SK-N-MC (cell line): Measurements from ENCODE around the gene HPSE.

ENCODE experiments used
- DNase-seq: peaks from one replicate; pipeline ENCODE4 v3.0.0-alpha.2; 2011; ENCODE audit warnings: low read depth, low spot score
- H3K27ac ChIP-seq: fragments of 200-600 bp; sonication (generic); 2 replicates; pipeline ENCODE4 v1.5.1; 2016; ENCODE audit warnings: mixed run types
- H3K36me3 ChIP-seq: fragments of 200-600 bp; sonication (generic); 2 replicates; pipeline ENCODE4 v1.6.1; 2017; ENCODE audit warnings: antibody characterized with exemption, low read length, mixed read lengths; ENCODE audit not compliant: insufficient read depth
- H3K4me3 ChIP-seq: fragments of 200-600 bp; sonication (generic); 2 replicates; pipeline ENCODE4 v1.5.1; 2016
- H3K9ac ChIP-seq: fragments of 200-600 bp; sonication (generic); 2 replicates; pipeline ENCODE4 v1.8.0; 2017; ENCODE audit warnings: mixed run types, mixed read lengths; ENCODE audit not compliant: insufficient read length
- H3K9me3 ChIP-seq: fragments of 200-600 bp; sonication (generic); 2 replicates; pipeline ENCODE4 v1.6.1; 2017; ENCODE audit warnings: low read depth, mild to moderate bottlenecking, antibody characterized with exemption, low read length, moderate library complexity, mixed read lengths
- EZH2 ChIP-seq: fragments of 200-600 bp; sonication (generic); IDR thresholded peaks from one replicate; pipeline ENCODE4 v1.6.1; 2017; ENCODE audit warnings: antibody characterized with exemption
- FOXP2 ChIP-seq: optimal IDR thresholded peaks from 2 replicates; pipeline ENCODE3; 2011; ENCODE audit warnings: mild to moderate bottlenecking, moderate library complexity; ENCODE audit not compliant: insufficient read depth; ENCODE audit errors: extremely low read length, control extremely low read depth
- POLR2AphosphoS5 ChIP-seq: IDR thresholded peaks from 2 replicates; pipeline ENCODE4 v1.6.1; 2012; ENCODE audit warnings: mild to moderate bottlenecking, low read depth, low read length, borderline replicate concordance

The HPSE gene

DNA sequence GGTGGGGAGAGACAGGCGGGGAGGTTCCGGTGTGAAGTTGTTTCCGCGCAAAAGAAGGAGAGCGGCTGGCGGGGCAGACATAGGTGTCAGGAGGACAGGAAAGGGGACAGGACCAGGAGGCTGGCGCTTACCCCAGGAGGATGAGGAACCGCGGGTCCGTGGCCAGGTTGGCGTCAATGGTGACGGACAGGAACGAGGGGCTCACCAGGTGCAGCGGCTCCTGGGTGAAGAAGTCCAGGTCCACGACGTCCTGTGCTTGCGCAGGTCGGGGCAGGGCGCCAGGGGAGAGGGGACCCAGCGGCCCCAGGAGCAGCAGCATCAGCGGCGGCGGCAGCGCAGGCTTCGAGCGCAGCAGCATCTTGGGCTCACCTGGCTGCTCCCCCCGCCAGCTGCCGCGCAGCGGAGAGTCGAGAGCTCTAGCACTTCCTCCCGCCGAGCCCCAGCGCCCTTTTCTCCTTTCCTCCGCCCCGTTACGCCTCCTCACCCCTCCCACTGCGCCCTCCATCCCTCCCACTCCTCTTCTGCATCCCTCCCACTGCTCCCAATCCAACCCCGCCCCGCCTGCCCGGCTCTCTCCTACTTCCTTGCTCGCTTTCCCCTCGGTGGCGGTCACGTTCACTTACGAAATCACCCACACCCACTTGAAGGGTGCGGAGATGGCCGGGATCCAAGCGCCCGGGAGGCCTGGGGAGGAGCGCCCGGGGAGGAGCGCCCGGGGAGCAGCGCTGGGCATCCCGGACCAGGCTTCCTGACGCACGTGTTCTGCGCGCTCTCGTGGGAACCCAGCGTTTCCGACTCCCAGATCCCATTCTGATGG lies at the start of gene HPSE:
Gene HPSE (minus strand): TSS at position 424 of the 817 bp plus-strand sequence. CDS start 66 bp downstream, at position 358.
- H3K9me3 ChIP-seq: no peaks in the 10 kb centered on the region
- no peak within 1 kb of the TSS for H3K9ac ChIP-seq
- H3K27ac ChIP-seq: no peak within 1 kb of the TSS
- H3K4me3 ChIP-seq: peak within 1 kb of the TSS; percentile 85
- no peak for DNase-seq
- H3K36me3 ChIP-seq: no peaks in the 10 kb centered on the region
- TF ChIP-seq FOXP2 (no peak), POLR2AphosphoS5 (peak; percentile 35; the same call in 1 of the 2 replicates)

DNA sequence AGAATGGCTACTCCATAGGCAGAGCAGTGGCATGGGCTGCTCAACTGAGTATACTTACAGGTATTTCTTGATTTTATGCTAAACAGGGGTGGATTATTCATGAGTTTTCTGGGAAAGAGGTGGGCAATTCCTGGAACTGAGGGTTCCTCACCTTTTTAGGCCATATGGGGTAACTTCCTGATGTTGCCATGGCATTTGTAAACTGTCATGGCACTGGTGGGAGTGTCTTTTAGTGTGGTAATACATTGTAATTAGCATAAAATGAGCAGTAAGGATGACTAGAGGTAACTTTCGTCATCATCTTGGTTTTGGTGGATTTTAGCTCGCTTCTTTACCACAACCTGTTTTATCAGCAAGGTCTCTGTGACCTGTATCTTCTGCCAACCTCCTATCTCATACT lies 48.2 kb upstream of the HPSE start:
- Histone ChIP-seq H3K4me3 (no peak overlapping the region), H3K27ac (no peak overlapping the region), H3K36me3 (no peaks in the 10 kb centered on the region), H3K9ac (no peak overlapping the region), H3K9me3 (peaks cover 2% of the 10 kb centered on the region)
- no peak for DNase-seq
- TF ChIP-seq POLR2AphosphoS5 (no peak), EZH2 (no peak), FOXP2 (no peak)

DNA sequence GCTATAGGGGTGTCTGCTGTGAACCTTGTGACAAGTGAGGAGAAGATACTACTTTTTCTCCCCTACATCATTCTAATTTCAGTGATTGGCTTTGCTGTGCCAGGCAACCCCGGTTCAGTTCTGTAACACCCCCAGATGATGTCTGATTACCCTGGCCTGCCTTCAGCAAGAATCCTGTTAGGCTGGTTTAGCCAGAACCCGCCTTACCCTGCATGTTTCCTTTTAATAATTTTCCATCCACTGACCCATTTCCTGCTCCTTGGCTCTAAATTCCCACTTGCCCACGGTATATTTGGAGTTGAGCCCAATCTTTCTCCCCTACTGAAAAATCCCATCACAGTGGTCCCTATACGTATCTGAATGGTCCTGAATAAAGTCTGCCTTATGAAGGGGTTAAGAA lies 46.5 kb upstream of the HPSE start:
- Histone ChIP-seq H3K36me3 (no peaks in the 10 kb centered on the region), H3K9me3 (peaks cover 2% of the 10 kb centered on the region), H3K27ac (no peak overlapping the region), H3K9ac (no peak overlapping the region), H3K4me3 (no peak overlapping the region)
- TF ChIP-seq POLR2AphosphoS5: no peak
- no peak for TF ChIP-seq FOXP2
- TF ChIP-seq EZH2: no peak
- DNase-seq: no peak

DNA sequence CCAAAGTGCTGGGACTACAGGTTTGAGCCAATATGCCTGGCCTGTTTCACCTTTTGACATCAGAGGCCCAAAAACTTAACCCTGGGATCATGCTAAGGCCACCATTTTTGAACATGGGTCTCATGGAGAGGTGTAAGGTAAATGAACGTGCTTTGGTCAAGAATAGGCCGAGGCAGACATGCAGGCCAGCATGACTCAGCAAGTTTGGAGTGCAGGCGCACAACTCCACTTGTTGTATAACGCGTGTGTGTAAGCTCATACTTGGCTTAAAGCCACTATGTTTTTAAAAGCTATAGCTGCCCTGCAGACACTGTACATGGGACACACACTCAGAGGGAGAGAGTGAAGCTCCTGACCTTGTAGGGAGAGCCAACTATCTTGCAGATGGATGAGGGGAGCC lies 43.8 kb upstream of the HPSE start:
- no peak for DNase-seq
- Histone ChIP-seq H3K4me3 (no peak overlapping the region), H3K9me3 (peaks cover 2% of the 10 kb centered on the region), H3K36me3 (no peaks in the 10 kb centered on the region), H3K27ac (no peak overlapping the region), H3K9ac (no peak overlapping the region)
- TF ChIP-seq EZH2: no peak
- no peak for TF ChIP-seq FOXP2
- no peak for TF ChIP-seq POLR2AphosphoS5

DNA sequence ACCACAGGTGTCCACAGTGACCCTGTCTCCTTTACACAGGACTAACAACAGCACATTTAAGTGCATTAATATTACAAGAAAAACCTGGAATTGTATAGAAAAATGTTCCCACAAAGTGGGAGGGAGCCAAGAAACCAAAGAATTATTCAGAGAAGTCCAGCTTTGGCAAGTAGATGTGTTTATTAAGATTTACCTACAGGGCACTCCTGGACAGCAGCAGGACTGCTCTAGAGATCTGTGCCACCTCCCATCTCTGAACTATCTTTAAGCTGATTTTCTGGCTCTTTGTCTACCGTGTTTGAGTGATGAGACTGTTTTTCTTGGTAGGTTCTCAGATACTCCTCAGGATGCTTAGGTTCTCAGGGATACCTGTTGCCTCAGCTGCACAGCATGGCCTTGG lies 38.3 kb upstream of the HPSE start:
- TF ChIP-seq POLR2AphosphoS5 (no peak), EZH2 (no peak), FOXP2 (no peak)
- DNase-seq: no peak
- peaks cover 2% of the 10 kb centered on the region for H3K9me3 ChIP-seq
- no peak overlapping the region for H3K27ac ChIP-seq
- H3K4me3 ChIP-seq: no peak overlapping the region
- no peak overlapping the region for H3K9ac ChIP-seq
- no peaks in the 10 kb centered on the region for H3K36me3 ChIP-seq

DNA sequence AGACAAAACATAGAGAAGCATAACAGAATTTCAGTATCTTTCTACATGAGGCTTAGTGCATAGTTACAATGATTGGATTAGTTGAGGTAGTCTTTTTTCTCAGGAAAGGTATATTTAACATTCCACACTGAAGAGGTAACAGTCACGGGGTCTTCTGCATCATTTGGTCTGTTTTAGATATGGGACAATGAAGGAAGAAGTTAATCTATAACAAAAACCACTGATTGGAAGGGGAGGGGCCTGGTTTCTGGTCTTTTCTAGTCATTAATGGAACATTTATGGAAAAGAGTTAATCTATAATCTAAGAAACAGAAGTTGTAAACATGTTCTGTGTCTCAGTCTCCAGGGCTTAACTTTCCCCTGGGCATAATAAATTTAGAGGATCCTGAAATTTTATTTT lies 37.3 kb upstream of the HPSE start:
- Histone ChIP-seq H3K36me3 (no peaks in the 10 kb centered on the region), H3K27ac (no peak overlapping the region), H3K9me3 (no peaks in the 10 kb centered on the region), H3K9ac (no peak overlapping the region), H3K4me3 (no peak overlapping the region)
- no peak for DNase-seq
- TF ChIP-seq EZH2 (no peak), FOXP2 (no peak), POLR2AphosphoS5 (no peak)

DNA sequence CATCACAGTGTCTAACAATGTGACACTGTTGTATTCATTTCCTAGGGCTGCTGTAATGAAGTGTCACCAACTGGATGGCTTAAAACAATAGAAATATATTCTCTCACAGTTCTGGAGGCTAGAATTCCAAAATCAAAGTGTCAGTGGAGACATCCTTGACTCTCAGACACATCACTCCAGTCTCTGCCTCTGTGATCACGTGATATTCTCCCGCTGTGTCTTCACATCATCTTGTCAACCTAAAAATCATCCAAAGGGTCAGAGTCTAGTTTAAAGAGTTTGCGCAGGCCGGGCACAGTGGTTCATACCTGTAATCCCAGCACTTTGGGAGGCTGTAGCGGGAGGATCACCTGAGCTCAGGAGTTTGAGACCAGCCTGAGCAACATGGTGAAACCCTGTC lies 36.6 kb upstream of the HPSE start:
- Histone ChIP-seq H3K9ac (no peak overlapping the region), H3K9me3 (no peaks in the 10 kb centered on the region), H3K36me3 (no peaks in the 10 kb centered on the region), H3K4me3 (no peak overlapping the region), H3K27ac (no peak overlapping the region)
- no peak for TF ChIP-seq POLR2AphosphoS5
- TF ChIP-seq FOXP2: no peak
- no peak for TF ChIP-seq EZH2
- DNase-seq: no peak

DNA sequence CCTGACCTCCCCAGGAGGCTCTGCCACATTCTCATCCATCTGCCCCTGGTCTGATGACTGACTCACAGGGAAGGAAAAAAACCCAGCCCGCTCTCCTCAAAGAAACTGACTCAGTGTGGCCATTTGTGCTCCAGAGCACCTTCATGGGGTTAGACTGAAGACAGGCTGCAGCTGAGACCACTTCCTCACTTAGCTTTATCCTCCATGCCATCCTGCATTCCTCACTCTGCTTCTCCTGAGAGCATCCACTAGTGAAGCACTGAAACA lies 35.9 kb upstream of the HPSE start:
- no peak for DNase-seq
- Histone ChIP-seq H3K27ac (no peak overlapping the region), H3K9me3 (no peaks in the 10 kb centered on the region)

DNA sequence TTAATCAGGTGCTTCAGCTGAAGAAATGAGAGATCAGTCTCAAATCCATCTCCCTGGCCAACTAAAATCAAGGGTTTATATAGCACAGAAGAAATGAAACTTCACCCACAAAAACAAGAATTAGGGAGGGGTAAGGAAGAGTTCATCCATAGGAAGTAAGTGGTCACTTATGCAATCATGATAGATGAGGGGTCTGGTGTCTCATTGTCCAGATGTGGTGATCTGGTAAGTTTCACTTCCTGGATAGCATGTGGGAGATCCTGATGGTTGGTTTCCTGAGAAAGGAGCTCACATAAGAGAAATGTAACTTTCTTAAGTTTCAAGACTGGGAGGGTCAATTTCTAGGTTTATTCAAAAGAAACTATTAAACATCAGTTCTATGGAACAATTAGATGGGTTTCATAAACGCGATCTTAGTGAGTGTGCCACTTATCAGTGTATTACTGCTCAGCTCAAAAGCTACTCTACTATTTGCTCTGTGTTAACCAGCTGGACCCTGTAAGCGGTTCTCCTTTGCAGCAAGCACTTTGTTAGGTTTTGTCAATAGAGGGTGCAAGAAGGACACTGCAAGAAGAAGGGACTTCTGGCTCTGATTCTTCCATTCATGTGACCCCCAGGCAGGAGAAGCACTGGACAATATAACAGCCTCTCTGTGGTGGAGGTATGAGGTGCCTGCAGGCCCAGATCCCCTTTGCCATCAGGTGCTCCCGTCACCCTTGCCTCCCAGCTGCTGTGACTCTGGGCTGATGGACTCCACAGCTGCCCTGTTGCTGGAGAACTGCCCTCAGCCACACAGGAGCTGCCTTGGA lies 35.4 kb upstream of the HPSE start:
- DNase-seq: no peak
- no peak overlapping the region for H3K4me3 ChIP-seq
- no peak for TF ChIP-seq POLR2AphosphoS5
- TF ChIP-seq FOXP2: no peak

More for the DNA sequence above, 35.9 kb upstream of the HPSE start:
- Histone ChIP-seq H3K9ac (no peak overlapping the region), H3K36me3 (no peaks in the 10 kb centered on the region), H3K4me3 (no peak overlapping the region)
- no peak for TF ChIP-seq FOXP2
- TF ChIP-seq EZH2: no peak
- TF ChIP-seq POLR2AphosphoS5: no peak

More for the DNA sequence above, 35.4 kb upstream of the HPSE start:
- Histone ChIP-seq H3K27ac (no peak overlapping the region), H3K9ac (no peak overlapping the region), H3K36me3 (no peaks in the 10 kb centered on the region), H3K9me3 (no peaks in the 10 kb centered on the region)
